ENCODE measurements around the gene PKN1.
"Not testable (repeated sequence)": the region's sequence is repeated elsewhere in the genome, so short reads cannot be mapped to it uniquely, and the experiment has no call there.

The PKN1 gene

DNA sequence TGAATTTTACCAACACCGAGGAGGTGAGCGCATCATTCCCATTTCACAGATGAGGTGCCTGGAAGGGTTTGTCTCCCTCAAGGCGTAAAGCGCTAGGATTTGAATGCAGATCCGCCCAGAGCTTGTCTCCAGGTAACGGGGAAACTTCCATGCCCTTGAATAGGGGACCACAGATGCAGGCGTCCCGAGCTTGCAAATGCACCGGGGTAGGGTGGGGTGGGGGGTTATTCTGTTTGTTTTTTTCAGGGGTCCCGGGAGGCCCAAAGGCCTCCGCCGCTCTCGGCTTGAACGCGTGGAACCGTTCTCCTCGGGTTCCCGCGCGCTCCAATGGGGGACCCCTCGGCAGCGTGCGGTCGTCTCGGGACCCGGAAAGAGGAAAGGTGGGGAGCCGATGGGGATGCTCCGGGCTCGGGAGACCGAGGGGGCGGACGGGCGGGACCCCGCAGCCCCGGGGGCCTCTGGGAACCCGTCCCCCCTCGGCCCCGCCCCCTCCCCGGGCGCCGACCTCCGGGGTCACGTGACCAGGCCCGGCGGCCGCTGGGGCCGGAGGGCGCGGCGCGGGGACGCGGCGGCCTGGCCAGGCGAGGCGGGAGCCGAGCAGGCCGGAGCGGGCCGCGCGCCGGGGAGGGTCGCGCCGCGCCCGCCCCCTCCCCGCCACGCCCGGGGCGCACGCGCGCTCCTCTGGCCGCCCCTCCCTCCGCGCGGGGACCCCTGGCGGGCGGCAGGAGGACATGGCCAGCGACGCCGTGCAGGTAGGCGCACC is at the start of gene PKN1:
Gene PKN1 (plus strand): TSS at position 516 of the 763 bp plus-strand sequence. CDS start 216 bp downstream, at position 732.
- peak; percentile 63 for DNase-seq (ENCODE audit: low read depth)

DNA sequence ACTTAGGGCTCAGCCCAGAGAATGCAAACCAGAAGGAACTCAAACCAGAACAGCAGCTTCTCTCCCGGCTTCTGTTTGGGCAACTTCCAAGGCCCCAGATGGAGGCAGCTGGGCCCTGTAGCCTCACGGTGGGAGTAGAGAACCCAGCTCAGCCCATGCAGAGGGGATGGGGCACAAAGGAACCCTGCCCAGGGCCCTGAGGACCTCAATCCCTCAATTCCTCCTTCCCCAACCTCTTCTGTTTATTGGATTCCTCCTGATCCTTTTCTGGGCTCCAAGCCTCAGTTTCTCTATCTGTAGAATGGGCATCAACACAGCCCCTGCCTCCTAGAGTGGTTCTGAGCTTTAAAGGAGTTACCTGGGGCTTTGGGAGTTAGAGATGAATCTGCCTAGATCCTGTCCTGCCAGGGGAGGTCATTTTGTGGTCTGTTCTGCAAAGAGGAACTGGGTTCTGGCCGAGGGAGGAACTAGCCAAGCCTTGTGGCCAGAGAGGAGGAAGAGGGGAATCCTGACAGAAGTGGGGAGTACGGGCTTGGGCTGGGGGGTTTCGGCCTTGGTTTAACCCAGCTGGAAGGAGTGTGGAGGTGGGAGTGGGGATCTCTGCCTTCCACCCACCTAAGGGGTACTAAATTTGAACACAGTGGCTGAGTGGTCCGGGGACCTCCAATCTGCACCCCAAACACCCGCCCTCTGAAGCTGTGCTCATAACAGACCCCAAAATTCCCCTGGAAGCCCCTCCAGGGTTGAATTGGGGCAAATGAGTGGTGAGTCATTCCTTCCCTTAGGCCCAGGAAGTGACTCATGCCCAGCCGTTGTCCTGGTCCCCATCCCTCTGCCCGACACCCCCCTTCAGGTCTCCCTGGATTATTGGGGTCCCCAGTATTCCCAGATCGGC is 49.2 kb upstream of the PKN1 start:
- peak; percentile 80 for DNase-seq (ENCODE audit: low read depth)

- no peak for DNase-seq (ENCODE audit: low read depth)
These were observed 47.6 kb upstream of the PKN1 start for GRCh38 chr19:14385492-14385891.

DNA sequence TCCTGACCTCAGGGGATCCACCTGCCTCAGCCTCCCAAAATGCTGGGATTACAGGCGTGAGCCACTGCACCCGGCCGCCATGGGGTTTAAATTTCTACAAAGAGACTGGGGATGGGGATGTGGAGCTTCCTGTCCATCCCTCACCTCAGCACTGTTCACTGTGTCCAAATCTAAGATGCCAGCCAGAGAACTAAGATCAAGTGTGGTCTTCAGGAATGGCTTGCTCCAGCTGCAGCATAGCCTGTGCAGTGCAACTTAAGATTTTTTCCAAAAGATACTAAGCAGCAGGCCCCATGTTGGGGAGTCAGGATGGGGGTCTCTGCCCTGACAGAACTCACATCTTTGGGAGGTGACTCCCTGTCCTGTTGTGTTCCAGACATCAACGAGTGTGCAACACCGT is 42.6 kb upstream of the PKN1 start:
- no peak for DNase-seq (ENCODE audit: low read depth)

DNA sequence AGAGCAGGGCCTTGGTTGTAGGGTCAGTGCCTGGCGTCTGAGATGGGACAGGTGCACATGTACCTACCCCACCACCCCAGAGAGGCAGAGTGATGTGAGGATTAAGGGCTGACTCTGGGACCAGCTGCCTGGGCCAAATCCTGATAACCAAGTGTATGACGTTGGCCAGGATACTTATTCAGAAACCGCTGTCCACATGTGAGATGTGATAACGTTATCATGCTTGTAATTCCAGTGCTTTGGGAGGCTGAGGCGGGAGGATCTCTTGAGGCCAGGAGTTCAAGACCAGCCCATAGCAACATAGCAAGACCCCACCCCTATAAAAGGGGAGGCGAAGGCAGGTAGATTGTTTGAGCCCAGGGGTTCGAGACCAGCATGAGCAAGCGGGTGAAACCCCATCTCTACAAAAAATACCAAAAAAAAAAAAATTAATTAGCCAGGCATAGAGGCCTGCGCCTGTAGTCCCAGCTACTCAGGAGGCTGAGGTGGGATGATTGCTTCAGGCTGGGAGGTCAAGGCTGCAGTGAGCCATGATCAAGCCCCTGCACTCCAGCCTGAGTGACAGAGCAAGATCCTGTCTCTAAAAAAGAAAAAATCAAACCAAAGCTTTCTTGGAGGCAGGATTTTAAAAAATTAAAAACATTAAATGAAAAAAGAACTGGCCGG is 41.8 kb upstream of the PKN1 start:
- no peak for DNase-seq (ENCODE audit: low read depth)

DNA sequence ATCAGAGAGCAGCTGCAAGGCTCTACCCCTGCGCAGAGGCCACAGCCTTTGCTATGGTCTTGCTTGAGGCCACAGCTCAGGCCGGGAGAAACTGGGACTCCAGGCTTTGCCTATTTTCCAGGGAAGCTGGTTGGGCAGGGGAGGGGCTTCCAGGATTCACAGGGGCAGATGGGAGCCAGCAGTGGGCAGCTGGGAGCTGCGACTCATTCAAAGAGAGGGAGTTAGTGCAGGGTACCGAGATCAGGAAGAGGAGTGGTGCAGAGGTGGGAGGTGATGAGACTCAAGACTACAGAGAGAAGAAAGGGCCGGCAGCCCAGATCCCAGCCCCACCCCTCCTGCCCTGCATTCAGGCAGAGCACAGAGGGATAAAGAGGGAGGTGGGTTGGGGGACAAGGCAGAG is 39.8 kb upstream of the PKN1 start:
- no peak for DNase-seq (ENCODE audit: low read depth)

DNA sequence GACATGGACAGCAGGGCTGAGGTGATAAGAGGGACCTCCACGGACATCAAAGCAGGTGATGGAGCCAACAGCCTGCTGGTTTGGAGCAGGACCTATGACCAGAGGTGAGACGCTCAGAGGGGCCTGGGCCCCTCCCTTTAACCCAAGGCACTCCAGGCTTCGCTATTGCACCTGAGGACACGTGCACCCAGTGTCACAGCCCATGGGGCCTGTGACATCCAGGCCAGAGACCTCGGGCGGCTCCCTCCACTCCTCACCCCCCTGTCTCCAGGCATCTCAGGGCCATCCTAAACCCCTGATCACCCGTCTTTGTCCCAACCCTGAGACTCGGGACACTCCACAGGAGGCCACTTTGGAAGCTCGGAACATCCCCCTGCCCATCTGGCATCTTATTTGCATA is 38.9 kb upstream of the PKN1 start:
- DNase-seq (ENCODE audit: low read depth), result no peak

DNA sequence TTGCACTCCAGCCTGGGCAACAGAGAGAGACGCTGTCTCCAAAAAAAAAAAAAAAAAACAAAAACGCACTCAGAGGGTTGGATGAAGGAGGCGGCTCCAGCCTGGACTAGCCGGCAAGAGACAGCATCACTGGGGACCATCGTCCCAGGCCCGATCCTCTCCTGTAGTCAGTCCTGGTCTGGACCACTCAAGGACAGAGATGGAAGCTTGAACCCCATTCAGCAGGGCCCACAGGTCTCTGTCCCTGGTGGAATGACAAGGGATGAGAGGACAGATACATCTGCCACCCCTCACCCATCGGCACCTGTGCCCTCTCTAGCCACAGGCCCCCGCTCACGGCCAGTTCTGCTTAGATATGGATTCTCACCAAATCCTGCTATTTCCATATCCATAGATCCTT is 37.8 kb upstream of the PKN1 start:
- no peak for DNase-seq (ENCODE audit: low read depth)

GRCh38 chr19:14395710-14396336 is 37.3 kb upstream of the PKN1 start:
- DNase-seq (ENCODE audit: low read depth), result no peak

DNA sequence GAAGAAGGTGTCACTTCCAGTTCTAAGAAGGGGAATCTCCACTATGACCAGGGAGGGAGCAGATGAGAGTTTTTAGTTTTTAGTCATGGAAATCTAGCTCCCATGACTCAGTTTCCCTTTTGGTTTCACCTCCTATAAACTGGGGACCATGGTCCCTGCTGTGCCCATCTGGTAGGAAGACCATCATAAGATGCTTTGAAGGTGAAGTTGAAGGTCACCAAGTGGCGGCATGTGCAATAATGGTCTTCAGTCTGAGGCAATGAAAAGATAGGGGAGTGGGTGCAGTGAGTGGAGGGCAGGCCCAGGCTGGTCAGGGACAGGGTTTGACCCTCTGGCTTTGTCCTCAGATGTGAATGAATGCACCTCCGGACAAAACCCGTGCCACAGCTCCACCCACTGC is 36.4 kb upstream of the PKN1 start:
- not testable (repeated sequence) for DNase-seq (ENCODE audit: low read depth)

GRCh38 chr19:14397168-14397567 is 35.9 kb upstream of the PKN1 start:
- DNase-seq (ENCODE audit: low read depth), result not testable (repeated sequence)

DNA sequence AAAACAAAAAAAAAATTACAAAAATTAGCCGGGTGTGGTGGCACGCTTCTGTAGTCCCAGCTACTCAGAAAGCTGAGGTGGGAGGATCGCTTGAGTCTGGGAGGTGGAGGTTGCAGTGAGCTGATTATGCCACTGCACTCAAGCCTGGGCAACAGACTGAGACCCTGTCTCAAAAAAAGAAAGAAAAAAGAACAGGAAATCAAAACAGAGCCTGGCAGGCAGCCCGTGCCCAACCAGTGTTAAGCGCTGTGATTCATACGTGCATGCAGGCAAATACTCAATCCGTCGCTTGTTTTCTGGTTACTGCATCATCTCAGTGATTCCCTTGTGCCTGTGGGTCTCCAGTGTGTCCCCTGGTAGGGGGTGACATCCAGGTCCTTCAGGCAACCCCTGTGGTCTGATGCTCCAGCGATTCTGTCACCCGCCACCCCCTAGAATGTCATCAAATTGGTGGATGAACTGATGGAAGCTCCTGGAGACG is 32.1 kb upstream of the PKN1 start:
- peak; percentile 60 for DNase-seq (ENCODE audit: low read depth)

GRCh38 chr19:14401468-14402195 is 31.5 kb upstream of the PKN1 start:
- no peak for DNase-seq (ENCODE audit: low read depth)

GRCh38 chr19:14402332-14403144 is 30.6 kb upstream of the PKN1 start:
- peak; percentile 96 for DNase-seq (ENCODE audit: low read depth)

DNA sequence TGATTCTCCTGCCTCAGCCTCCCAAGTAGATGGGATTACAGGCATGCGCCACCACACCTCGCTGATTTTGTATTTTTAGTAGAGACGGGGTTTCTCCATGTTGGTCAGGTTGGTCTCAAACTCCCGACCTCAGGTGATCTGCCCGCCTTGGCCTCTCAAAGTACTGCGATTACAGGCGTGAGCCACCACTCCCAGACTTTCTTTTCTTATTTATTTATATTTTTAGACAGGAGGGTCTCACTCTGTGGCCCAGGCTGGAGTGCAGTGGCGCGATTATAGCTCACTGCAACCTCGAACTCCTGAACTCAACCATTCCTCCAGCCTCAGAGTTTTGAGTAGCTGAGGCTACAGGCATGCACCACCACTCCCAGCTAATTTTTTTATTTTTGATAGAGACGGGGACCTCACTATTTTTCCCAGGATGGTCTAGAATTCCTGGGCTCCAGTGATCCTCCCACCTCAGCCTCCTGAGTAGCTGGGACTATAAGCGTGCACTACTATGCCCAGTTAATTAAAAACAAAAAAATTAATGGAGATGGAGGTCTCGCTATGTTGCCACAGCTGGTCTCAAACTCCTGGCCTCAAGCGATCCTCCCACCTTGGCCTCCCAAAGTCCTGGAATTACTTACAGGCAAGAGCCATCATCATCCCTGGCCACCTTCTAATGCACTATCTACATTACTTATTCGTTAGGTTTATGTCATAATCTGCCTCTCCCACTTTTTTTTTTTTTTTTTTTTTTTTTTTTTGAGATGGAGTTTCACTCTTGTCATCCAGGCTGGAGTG is 29.8 kb upstream of the PKN1 start:
- DNase-seq (ENCODE audit: low read depth), result not testable (repeated sequence)

DNA sequence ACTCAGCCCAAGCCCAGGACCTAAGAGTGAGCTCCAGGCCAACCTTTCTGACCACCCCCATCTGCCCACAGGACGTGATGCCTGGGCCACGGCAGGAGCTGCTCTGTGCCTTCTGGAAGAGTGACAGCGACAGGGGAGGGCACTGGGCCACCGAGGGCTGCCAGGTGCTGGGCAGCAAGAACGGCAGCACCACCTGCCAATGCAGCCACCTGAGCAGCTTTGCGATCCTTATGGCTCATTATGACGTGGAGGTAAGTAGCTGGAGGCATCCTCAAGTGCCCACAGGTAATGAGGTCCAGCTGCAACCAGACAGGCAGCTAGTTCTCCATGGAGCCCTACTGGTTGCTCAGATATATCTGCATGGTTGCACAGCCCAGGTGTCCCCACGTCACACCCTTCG is 28.8 kb upstream of the PKN1 start:
- no peak for DNase-seq (ENCODE audit: low read depth)

GRCh38 chr19:14405380-14405757 is 27.7 kb upstream of the PKN1 start:
- DNase-seq (ENCODE audit: low read depth), result no peak

GRCh38 chr19:14405758-14406644 is 27.1 kb upstream of the PKN1 start:
- peak; percentile 79 for DNase-seq (ENCODE audit: low read depth)
